Lung (tissue), 12 donors: Measurements from ENCODE around the gene RUSF1. TPM values are rescaled to one million over a fixed set of nuclear protein-coding genes. Genes with fewer than 3 reads are reported as not detected.
A peak's percentile ranks its signal among the peaks of the same experiment; 100 is the strongest.

Experiments
- ATAC-seq: fragments of 200-7000 bp; cut with Tn5 transposase; one replicate; pipeline ENCODE4 v1.9.1; 2020; ENCODE audit warnings: moderate number of reproducible peaks; ENCODE audit not compliant: insufficient read depth, low FRiP score
- DNase-seq, 3 donors: peaks; one replicate each; pipeline ENCODE4 v3.0.0-alpha.2; 2013 to 2017
- H3K27ac ChIP-seq, 2 donors: one replicate each; pipeline ENCODE4 v1.5.1; 2013; ENCODE audit warnings: mild to moderate bottlenecking in 2 of 2, moderate library complexity in 2 of 2, control low read depth in 1 of 2, inconsistent platforms in 1 of 2, low read depth in 1 of 2, low read length in 1 of 2
- H3K27me3 ChIP-seq, 3 donors: one replicate each; pipeline ENCODE4 v1.5.1; 2013; ENCODE audit warnings: low read length in 2 of 3; ENCODE audit not compliant: control insufficient read depth in 3 of 3, insufficient read depth in 3 of 3
- H3K36me3 ChIP-seq, 4 donors: one replicate each; pipeline ENCODE4 v1.5.1; 2013; ENCODE audit warnings: low read length in 4 of 4, mild to moderate bottlenecking in 1 of 4, moderate library complexity in 1 of 4; ENCODE audit not compliant: control insufficient read depth in 4 of 4, insufficient read depth in 4 of 4
- H3K4me1 ChIP-seq, 5 donors: one replicate each; pipeline ENCODE4 v1.5.1; 2013; ENCODE audit warnings: low read length in 5 of 5, mild to moderate bottlenecking in 2 of 5, moderate library complexity in 1 of 5; ENCODE audit not compliant: control insufficient read depth in 5 of 5, insufficient read depth in 5 of 5
- H3K4me3 ChIP-seq: one replicate; pipeline ENCODE4 v1.5.1; 2013; ENCODE audit warnings: mild to moderate bottlenecking, control low read depth, moderate library complexity
- H3K9ac ChIP-seq, 2 donors: one replicate each; pipeline ENCODE4 v1.5.1; 2013; ENCODE audit warnings: low read length in 2 of 2, control low read depth in 1 of 2; ENCODE audit not compliant: insufficient read depth in 1 of 2
- H3K9me3 ChIP-seq, 4 donors: one replicate each; pipeline ENCODE4 v1.5.1; 2013; ENCODE audit warnings: low read length in 3 of 4, mild to moderate bottlenecking in 1 of 4, moderate library complexity in 1 of 4; ENCODE audit not compliant: control insufficient read depth in 4 of 4, insufficient read depth in 3 of 4
- CTCF ChIP-seq: IDR thresholded peaks from 2 replicates; pipeline ENCODE4 v1.5.1; 2012; ENCODE audit warnings: mild to moderate bottlenecking; ENCODE audit errors: control extremely low read depth, extremely low read depth
- WGBS, 2 donors: extraction: QIAGEN DNeasy Blood & Tissue Kit; methylation state at CpG; one replicate each; pipeline ENCODE4 v1.1.7; 2013; 5-methylcytosine and 5-hydroxymethylcytosine counted together
- polyA plus RNA-seq, 2 donors: library from polyadenylated mRNA; stranded (reverse); fragments of 200-250 nt; gene quantifications; one replicate each; pipeline ENCODE4 v1.2.1, GENCODE V29; 2013
- total RNA-seq, 2 donors: library from RNA; depleted of rRNA in 1 of 2; stranded (reverse); fragments of >200 nt in 1 of 2; gene quantifications; one replicate each; pipeline ENCODE4 v1.2.1, GENCODE V29; 2014 to 2021
- donor health status: control.
- donor health status: control.
- donor health status: Bipolar disorder and iron deficiency.
- donor health status: healthy.
- donor health status: DM: yes; HTN: yes; CAD: no.

RUSF1 gene
- total and polyA plus RNA-seq, 4 donors: 56.1 to 82.7 (median 73.1) TPM

DNA sequence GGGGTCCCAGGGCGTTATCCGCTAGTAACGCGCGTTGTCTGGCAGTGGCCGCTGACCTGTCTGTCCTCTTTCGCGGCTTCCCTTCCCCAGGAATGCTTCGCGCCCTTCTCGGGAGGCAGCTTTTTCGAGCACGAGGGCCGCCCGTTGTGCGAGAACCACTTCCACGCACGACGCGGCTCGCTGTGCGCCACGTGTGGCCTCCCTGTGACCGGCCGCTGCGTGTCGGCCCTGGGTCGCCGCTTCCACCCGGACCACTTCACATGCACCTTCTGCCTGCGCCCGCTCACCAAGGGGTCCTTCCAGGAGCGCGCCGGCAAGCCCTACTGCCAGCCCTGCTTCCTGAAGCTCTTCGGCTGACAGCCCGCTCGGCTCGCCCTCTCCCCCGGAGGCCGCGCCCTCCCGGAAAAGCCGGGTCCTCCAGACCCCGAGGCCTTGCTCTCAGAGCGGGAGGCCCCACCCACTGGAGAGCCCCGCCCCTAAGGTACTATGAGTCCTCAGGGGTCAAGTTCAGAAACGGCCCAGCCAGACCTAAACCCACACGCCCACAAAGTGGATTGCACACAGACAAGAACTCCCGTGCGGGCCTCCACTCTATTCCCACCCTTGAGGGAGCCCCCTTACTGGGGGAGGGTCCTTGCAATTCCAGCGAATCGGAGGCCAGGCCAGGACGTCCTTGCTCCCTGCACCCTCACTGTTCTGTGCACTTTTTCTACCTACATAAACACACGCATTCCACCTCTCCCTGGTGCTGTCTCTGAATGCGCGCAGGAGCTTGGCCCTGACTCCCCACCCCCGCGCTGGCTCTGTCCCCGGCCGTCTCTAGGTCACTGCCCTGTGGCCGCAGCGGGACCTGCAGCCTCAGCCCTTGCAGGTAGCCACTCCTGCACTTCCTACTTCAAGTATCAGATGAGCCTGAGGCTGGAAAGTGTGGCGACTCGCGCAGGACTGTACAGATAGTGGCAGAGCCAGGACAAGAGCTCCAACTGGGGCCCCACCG, 30.7 kb downstream of the RUSF1 start:
- peak; percentile 34 to 66 (median 52) for DNase-seq
- H3K9ac ChIP-seq: no peak overlapping the region

DNA sequence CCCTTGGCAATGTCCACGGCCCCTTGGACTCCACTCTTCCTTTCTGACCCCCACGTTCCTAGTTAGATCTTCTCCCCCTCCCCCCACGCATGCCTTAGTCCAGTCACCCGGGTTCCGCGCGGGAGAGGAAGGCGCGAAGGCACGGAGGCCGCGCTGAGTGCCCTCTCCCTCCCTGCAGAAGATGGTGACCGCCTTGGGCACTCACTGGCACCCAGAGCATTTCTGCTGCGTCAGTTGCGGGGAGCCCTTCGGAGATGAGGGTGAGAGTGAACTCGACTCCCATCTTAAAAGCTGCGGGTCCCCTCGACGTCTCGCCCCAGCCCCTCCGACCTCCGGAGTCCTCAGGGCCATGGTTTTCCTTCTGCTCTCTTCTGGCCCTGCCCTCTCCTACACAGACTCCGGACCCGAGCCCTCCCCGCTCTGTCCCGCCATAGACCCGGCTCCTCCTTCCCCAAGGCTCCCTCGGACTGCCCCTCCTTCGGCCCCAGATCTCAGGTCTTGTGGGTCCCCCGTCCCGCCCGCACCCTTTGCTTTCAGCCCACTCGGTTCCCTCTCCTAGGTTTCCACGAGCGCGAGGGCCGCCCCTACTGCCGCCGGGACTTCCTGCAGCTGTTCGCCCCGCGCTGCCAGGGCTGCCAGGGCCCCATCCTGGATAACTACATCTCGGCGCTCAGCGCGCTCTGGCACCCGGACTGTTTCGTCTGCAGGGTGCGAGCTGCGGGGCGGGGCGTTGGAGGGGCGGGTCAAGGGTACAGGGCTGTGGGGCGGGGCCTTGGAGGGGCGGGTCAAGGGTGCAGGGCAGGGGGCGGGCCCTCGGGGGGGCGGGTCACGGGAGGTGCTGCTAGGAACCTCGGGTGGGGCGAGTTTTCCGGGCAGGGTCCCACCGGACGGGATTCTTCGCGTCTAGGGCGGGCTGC, 31.6 kb downstream of the RUSF1 start:
- Histone ChIP-seq H3K9me3 (no peaks in the 10 kb centered on the region), H3K27me3 (no peaks in the 10 kb centered on the region), H3K4me3 (peak overlapping the region; percentile 10), H3K27ac (peak overlapping the region in 1 of 2 donors; percentile 86), H3K36me3 (peaks cover 6 to 23% (median 17%) of the 10 kb centered on the region in 4 donors), H3K4me1 (peaks cover 0 to 14% (median 3%) of the 10 kb centered on the region in 5 donors), H3K9ac (no peak overlapping the region)
- DNase-seq (peak; percentile 36 to 62 (median 48)), ATAC-seq (peak; percentile 59)
- no peak for TF ChIP-seq CTCF
- 40 to 44% methylated on average over 64 to 68 of the region's 68 CpGs for WGBS, 2 donors

More for the DNA sequence above, 30.7 kb downstream of the RUSF1 start:
- WGBS, 2 donors: 41 to 47% methylated on average over 58 to 67 of the region's 67 CpGs
- Histone ChIP-seq H3K9me3 (no peaks in the 10 kb centered on the region), H3K4me1 (peaks cover 0 to 13% (median 3%) of the 10 kb centered on the region in 5 donors), H3K36me3 (peaks cover 6 to 23% (median 17%) of the 10 kb centered on the region in 4 donors), H3K4me3 (peak overlapping the region; percentile 5), H3K27ac (peak overlapping the region in 1 of 2 donors; percentile 86), H3K27me3 (no peaks in the 10 kb centered on the region)
- no peak for TF ChIP-seq CTCF
- ATAC-seq: peak; percentile 49

GRCh38 chr16:31475946-31476302, 32.3 kb downstream of the RUSF1 start:
- ATAC-seq: no peak
- no peak for TF ChIP-seq CTCF
- H3K4me1 ChIP-seq: peaks cover 0 to 20% (median 8%) of the 10 kb centered on the region in 5 donors
- no peaks in the 10 kb centered on the region for H3K9me3 ChIP-seq
- H3K27me3 ChIP-seq: no peaks in the 10 kb centered on the region
- H3K9ac ChIP-seq: no peak overlapping the region
- H3K27ac ChIP-seq: no peak overlapping the region
- H3K36me3 ChIP-seq: peaks cover 6 to 23% (median 17%) of the 10 kb centered on the region in 4 donors
- WGBS, 2 donors: 61 to 80% methylated on average over 26 of the region's 26 CpGs
- DNase-seq: no peak
- no peak overlapping the region for H3K4me3 ChIP-seq
